Ishikawa (cell line): ENCODE data around the gene PTPDC1.

ENCODE experiments used
- CEBPB ChIP-seq: IDR thresholded peaks from 2 replicates; pipeline ENCODE4 v1.6.1; 2012
- CREB1 ChIP-seq: IDR thresholded peaks from 2 replicates; pipeline ENCODE4 v1.6.1; 2012; ENCODE audit warnings: low read depth
- EGR1 ChIP-seq: IDR thresholded peaks from 2 replicates; pipeline ENCODE4 v1.6.1; 2012
- EP300 ChIP-seq: IDR thresholded peaks from 2 replicates; pipeline ENCODE4 v1.6.1; 2012; ENCODE audit warnings: borderline replicate concordance
- FOXM1 ChIP-seq: IDR thresholded peaks from 2 replicates; pipeline ENCODE4 v1.6.1; 2012; ENCODE audit warnings: low read depth, borderline replicate concordance
- MAX ChIP-seq: IDR thresholded peaks from 2 replicates; pipeline ENCODE4 v1.6.1; 2012
- NFIC ChIP-seq: IDR thresholded peaks from 2 replicates; pipeline ENCODE4 v1.6.1; 2012
- RAD21 ChIP-seq: IDR thresholded peaks from 2 replicates; pipeline ENCODE4 v1.6.1; 2012; ENCODE audit warnings: low read depth
- REST ChIP-seq: IDR thresholded peaks from 2 replicates; pipeline ENCODE4 v1.6.1; 2012; ENCODE audit warnings: low read depth, mild to moderate bottlenecking
- TAF1 ChIP-seq: IDR thresholded peaks from 2 replicates; pipeline ENCODE4 v1.6.1; 2012; ENCODE audit warnings: low read depth, mild to moderate bottlenecking
- TCF12 ChIP-seq: IDR thresholded peaks from 2 replicates; pipeline ENCODE4 v1.6.1; 2012; ENCODE audit warnings: low read depth
- TEAD4 ChIP-seq: IDR thresholded peaks from 2 replicates; pipeline ENCODE4 v1.6.1; 2012
- USF1 ChIP-seq: IDR thresholded peaks from 2 replicates; pipeline ENCODE4 v1.6.1; 2012
- YY1 ChIP-seq: IDR thresholded peaks from 2 replicates; pipeline ENCODE4 v1.6.1; 2012; ENCODE audit warnings: low read depth
- ZBTB7A ChIP-seq: IDR thresholded peaks from 2 replicates; pipeline ENCODE4 v1.6.1; 2012; ENCODE audit warnings: low read depth

PTPDC1 gene

GRCh38 chr9:94135222-94135621, 51.0 kb downstream of the PTPDC1 start:
- TF ChIP-seq ZBTB7A (no peak), EP300 (no peak), TEAD4 (no peak), MAX (no peak), USF1 (no peak), NFIC (no peak), CEBPB (no peak), REST (no peak), FOXM1 (no peak)

- TF ChIP-seq YY1 = peak; percentile 58; the same call in 1 of the 2 replicates
- TF ChIP-seq TEAD4 = peak; percentile 60
- TF ChIP-seq CREB1 = no peak
- no peak for TF ChIP-seq CEBPB
- no peak for TF ChIP-seq RAD21
- TF ChIP-seq TAF1 = no peak; the same call in 1 of the 2 replicates
- TF ChIP-seq EP300 = peak; percentile 15; the same call in 1 of the 2 replicates
- TF ChIP-seq USF1 = peak; percentile 68
- 0 out of 2 replicates have a peak, but pooled peaks have one; percentile 34 for TF ChIP-seq MAX
- no peak for TF ChIP-seq EGR1
- no peak for TF ChIP-seq ZBTB7A
- TF ChIP-seq REST = no peak
- TF ChIP-seq FOXM1 = no peak
- TF ChIP-seq NFIC = peak; percentile 82
- peak; percentile 56; the same call in 1 of the 2 replicates for TF ChIP-seq TCF12
Observed at GRCh38 chr9:94139672-94140417, 55.6 kb downstream of the PTPDC1 start.

GRCh38 chr9:94140418-94140780, 56.1 kb downstream of the PTPDC1 start:
- TF ChIP-seq CEBPB = no peak
- TF ChIP-seq ZBTB7A = no peak
- no peak for TF ChIP-seq FOXM1
- TF ChIP-seq TCF12 = no peak
- TF ChIP-seq USF1 = no peak
- TF ChIP-seq YY1 = no peak
- TF ChIP-seq RAD21 = no peak
- TF ChIP-seq EP300 = no peak
- no peak for TF ChIP-seq REST
- no peak for TF ChIP-seq TAF1
